MM.1S (cell line): Measurements from ENCODE around the gene RAPGEF4.

Experiments used
- DNase-seq: peaks from one replicate; pipeline ENCODE4 v3.0.0-alpha.2; 2015
- H2AFZ ChIP-seq: fragments of 300-600 bp; sonication (generic); 2 replicates; pipeline ENCODE4 v1.6.0; 2016; ENCODE audit warnings: antibody characterized with exemption, low read length
- H3F3A ChIP-seq: fragments of 300-600 bp; sonication (generic); 2 replicates; pipeline ENCODE4 v1.6.1; 2016; ENCODE audit warnings: mild to moderate bottlenecking, antibody characterized with exemption, low read length, moderate library complexity, mixed read lengths; ENCODE audit not compliant: insufficient read depth
- H3K27ac ChIP-seq: fragments of 300-600 bp; sonication (generic); 2 replicates; pipeline ENCODE4 v1.5.1; 2016; ENCODE audit warnings: mild to moderate bottlenecking, low read length
- H3K27me3 ChIP-seq: fragments of 300-600 bp; sonication (generic); replicated peaks from 2 replicates; pipeline ENCODE4 v1.6.0; 2016; ENCODE audit warnings: low read length; ENCODE audit not compliant: insufficient read depth
- H3K36me3 ChIP-seq: fragments of 300-600 bp; sonication (generic); replicated peaks from 2 replicates; pipeline ENCODE4 v1.6.1; 2016; ENCODE audit warnings: mild to moderate bottlenecking, low read length, mixed read lengths; ENCODE audit not compliant: insufficient read depth
- H3K4me1 ChIP-seq: fragments of 300-600 bp; sonication (generic); 2 replicates; pipeline ENCODE4 v1.6.1; 2016; ENCODE audit warnings: low read length, mixed read lengths
- H3K4me2 ChIP-seq: fragments of 300-600 bp; sonication (generic); 2 replicates; pipeline ENCODE4 v1.6.0; 2016; ENCODE audit warnings: low read depth, low read length
- H3K4me3 ChIP-seq: fragments of 300-600 bp; sonication (generic); 2 replicates; pipeline ENCODE4 v1.5.1; 2016; ENCODE audit warnings: low read length, mixed read lengths
- H3K79me2 ChIP-seq: fragments of 300-600 bp; sonication (generic); 2 replicates; pipeline ENCODE4 v1.6.1; 2016; ENCODE audit warnings: mixed run types, low read length, mixed read lengths
- H3K9ac ChIP-seq: fragments of 300-600 bp; sonication (generic); 2 replicates; pipeline ENCODE4 v1.6.1; 2016; ENCODE audit warnings: low read length, mixed read lengths
- H3K9me2 ChIP-seq: fragments of 300-600 bp; sonication (generic); replicated peaks from 2 replicates; pipeline ENCODE4 v1.6.1; 2016; ENCODE audit warnings: mild to moderate bottlenecking, low read length, mixed read lengths; ENCODE audit not compliant: insufficient read depth
- H3K9me3 ChIP-seq: fragments of 300-600 bp; sonication (generic); replicated peaks from 2 replicates; pipeline ENCODE4 v1.6.1; 2016; ENCODE audit warnings: mild to moderate bottlenecking, low read length, mixed read lengths; ENCODE audit not compliant: insufficient read depth
- H4K20me1 ChIP-seq: fragments of 300-600 bp; sonication (generic); 2 replicates; pipeline ENCODE4 v1.6.1; 2016; ENCODE audit warnings: mild to moderate bottlenecking, low read length, moderate library complexity, mixed read lengths; ENCODE audit not compliant: insufficient read depth
- CTCF ChIP-seq: fragments of 300-600 bp; sonication (generic); IDR thresholded peaks from 2 replicates; pipeline ENCODE4 v1.5.1; 2016; ENCODE audit warnings: antibody characterized with exemption, low read length, mixed read lengths
- EZH2 ChIP-seq: fragments of 300-600 bp; sonication (generic); optimal IDR thresholded peaks from 2 replicates; pipeline ENCODE3; 2017; ENCODE audit warnings: low read depth, mild to moderate bottlenecking, antibody characterized with exemption, low read length, mixed read lengths
- EZH2phosphoT487 ChIP-seq: fragments of 300-600 bp; sonication (generic); IDR thresholded peaks from 2 replicates; pipeline ENCODE4 v1.6.1; 2018; ENCODE audit warnings: antibody characterized with exemption, low read length

RAPGEF4 gene

GRCh38 chr2:172893111-172893510, 157.5 kb downstream of the RAPGEF4 start:
- no peaks in the 10 kb centered on the region for H3K27me3 ChIP-seq
- no peaks in the 10 kb centered on the region for H4K20me1 ChIP-seq
- no peak for TF ChIP-seq CTCF
- no peak for TF ChIP-seq EZH2phosphoT487
- TF ChIP-seq EZH2: no peak
- no peak overlapping the region for H3K27ac ChIP-seq
- no peaks in the 10 kb centered on the region for H3K4me1 ChIP-seq
- DNase-seq: no peak
- H3F3A ChIP-seq: no peaks in the 10 kb centered on the region
- H3K79me2 ChIP-seq: no peaks in the 10 kb centered on the region
- no peaks in the 10 kb centered on the region for H3K9me3 ChIP-seq
- H3K4me2 ChIP-seq: no peak overlapping the region
- no peak overlapping the region for H3K4me3 ChIP-seq
- no peaks in the 10 kb centered on the region for H3K36me3 ChIP-seq
- no peaks in the 10 kb centered on the region for H3K9me2 ChIP-seq
- no peak overlapping the region for H3K9ac ChIP-seq
- H2AFZ ChIP-seq: no peak overlapping the region

GRCh38 chr2:172893671-172894070, 158.0 kb downstream of the RAPGEF4 start:
- Histone ChIP-seq H3K9me3 (no peaks in the 10 kb centered on the region), H3K36me3 (no peaks in the 10 kb centered on the region), H2AFZ (no peak overlapping the region), H3K9me2 (no peaks in the 10 kb centered on the region), H3K27me3 (no peaks in the 10 kb centered on the region), H4K20me1 (no peaks in the 10 kb centered on the region), H3K4me2 (no peak overlapping the region), H3K27ac (no peak overlapping the region), H3K4me1 (no peaks in the 10 kb centered on the region), H3K79me2 (no peaks in the 10 kb centered on the region), H3K9ac (no peak overlapping the region), H3K4me3 (no peak overlapping the region), H3F3A (no peaks in the 10 kb centered on the region)
- no peak for TF ChIP-seq EZH2phosphoT487
- TF ChIP-seq EZH2: no peak
- no peak for TF ChIP-seq CTCF
- no peak for DNase-seq

GRCh38 chr2:172894689-172895387, 159.2 kb downstream of the RAPGEF4 start:
- Histone ChIP-seq H3K4me2 (no peak overlapping the region), H3K9me2 (no peaks in the 10 kb centered on the region), H3K79me2 (no peaks in the 10 kb centered on the region), H3K4me1 (no peaks in the 10 kb centered on the region), H4K20me1 (no peaks in the 10 kb centered on the region), H3K9ac (no peak overlapping the region), H2AFZ (no peak overlapping the region), H3F3A (no peaks in the 10 kb centered on the region), H3K4me3 (no peak overlapping the region), H3K27ac (no peak overlapping the region), H3K27me3 (no peaks in the 10 kb centered on the region), H3K36me3 (no peaks in the 10 kb centered on the region), H3K9me3 (no peaks in the 10 kb centered on the region)
- TF ChIP-seq EZH2 (no peak), CTCF (no peak), EZH2phosphoT487 (no peak)
- DNase-seq: no peak
